K562 (cell line): Measurements from ENCODE around the gene GULP1. TPM values are rescaled to one million over a fixed set of nuclear protein-coding genes. Genes with fewer than 3 reads are reported as not detected.

Source experiments
- ATF4 ChIP-seq: fragments of 450-650 bp; formaldehyde crosslinking; IDR thresholded peaks from 2 replicates; pipeline ENCODE4 v1.4.0; 2022; ENCODE audit warnings: mild to moderate bottlenecking, moderate library complexity
- BDP1 ChIP-seq: IDR thresholded peaks from 3 replicates; pipeline ENCODE4 v1.6.1; 2011; ENCODE audit not compliant: insufficient read length, insufficient read depth
- FOSL1 ChIP-seq: fragments of 200-800 bp; sonication (Bioruptor generic); conservative IDR thresholded peaks from 2 replicates; pipeline ENCODE4 v1.6.1; 2016; ENCODE audit warnings: missing genetic modification characterization, missing compliant biosample characterization
- HDAC3 ChIP-seq: fragments of 450-650 bp; IDR thresholded peaks from 2 replicates; pipeline ENCODE4 v1.6.1; 2018; ENCODE audit warnings: borderline replicate concordance, mild to moderate bottlenecking, moderate library complexity; ENCODE audit not compliant: partially characterized antibody
- HNRNPL ChIP-seq: fragments of 200-400 bp; formaldehyde crosslinking; IDR thresholded peaks from 2 replicates; pipeline ENCODE4 v1.6.1; 2017; ENCODE audit warnings: low read depth, mild to moderate bottlenecking, low read length
- MEF2A ChIP-seq: IDR thresholded peaks from 2 replicates; pipeline ENCODE4 v1.6.1; 2011; ENCODE audit warnings: low read depth, mild to moderate bottlenecking, low read length, moderate library complexity; ENCODE audit not compliant: control insufficient read depth
- NCOR1 ChIP-seq: fragments of 450-650 bp; IDR thresholded peaks from 2 replicates; pipeline ENCODE4 v1.6.1; 2016; ENCODE audit warnings: mild to moderate bottlenecking, moderate library complexity
- NR4A1 ChIP-seq, 2 experiments: fragments of 250-450 bp in 1 of 2; fragments of 450-650 bp in 1 of 2; sonication (Bioruptor Pico) in 1 of 2; IDR thresholded peaks; 2 replicates each; pipeline versions ENCODE4 v1.4.0 to v1.6.1; 2016 to 2020; ENCODE audit warnings: mild to moderate bottlenecking in 2 of 2, missing compliant biosample characterization in 1 of 2, missing genetic modification characterization in 1 of 2, moderate library complexity in 1 of 2
- TCF15 ChIP-seq: fragments of 250-450 bp; sonication (Bioruptor Pico); IDR thresholded peaks from 2 replicates; pipeline ENCODE4 v1.8.0; 2022; ENCODE audit warnings: moderate library complexity, mild to moderate bottlenecking, inconsistent platforms
- ZFX ChIP-seq: sonication (generic); formaldehyde crosslinking; IDR thresholded peaks from 2 replicates; pipeline ENCODE4 v1.8.0; 2022; ENCODE audit warnings: mild to moderate bottlenecking, missing genetic modification reagents, moderate library complexity
- ZNF277 ChIP-seq: fragments of 250-450 bp; sonication (Bioruptor Pico); IDR thresholded peaks from 2 replicates; pipeline ENCODE4 v1.8.0; 2022; ENCODE audit warnings: inconsistent platforms, mild to moderate bottlenecking, moderate library complexity, borderline replicate concordance
- polyA plus RNA-seq, 8 experiments: library from polyadenylated mRNA; depleted of rRNA in 4 of 8; stranded (reverse) in 5 of 8; unstranded in 3 of 8; fragments of >200 nt; fragmentation: Nextera tagmentation in 2 of 8; fragmentation: Illumina TruSeq in 1 of 8; extraction: Ambion mirVana in 2 of 8; extraction: Trizol in 1 of 8; gene quantifications; 2 replicates each; pipeline versions ENCODE4 v1.2.1 to v1.2.3, GENCODE V29; 2011 to 2014; ENCODE audit warnings: inconsistent platforms in 1 of 8, missing spikeins in 1 of 8
- total RNA-seq, 7 experiments: library from RNA; depleted of rRNA in 6 of 7; stranded (reverse); fragments of >200 nt in 6 of 7; fragmentation: Illumina TruSeq in 2 of 7; extraction: Trizol in 2 of 7; gene quantifications; 2 replicates each; pipeline versions ENCODE4 v1.2.1 to v1.2.3, GENCODE V29; 2011 to 2021; ENCODE audit warnings: low replicate concordance in 1 of 7
- TF ChIP-seq, protein P1 (sequence below): fragments of 200-600 bp; sonication (generic); IDR thresholded peaks from one replicate; pipeline ENCODE4 v1.6.1; 2012; ENCODE audit warnings: mild to moderate bottlenecking, low read depth, low read length, inconsistent platforms
- TF ChIP-seq, protein P2 (sequence below): fragments of 450-650 bp; conservative IDR thresholded peaks from 2 replicates; pipeline ENCODE4 v1.6.1; 2016; ENCODE audit warnings: missing genetic modification characterization, low read depth, mild to moderate bottlenecking, missing compliant biosample characterization, moderate library complexity

The GULP1 gene
- total and polyA plus RNA-seq, 9 of the 15 experiments (the other 6 are each of a cell fraction or from before 2014, with no cell fraction given), result 8.5 to 25.3 (median 19.5) TPM

DNA sequence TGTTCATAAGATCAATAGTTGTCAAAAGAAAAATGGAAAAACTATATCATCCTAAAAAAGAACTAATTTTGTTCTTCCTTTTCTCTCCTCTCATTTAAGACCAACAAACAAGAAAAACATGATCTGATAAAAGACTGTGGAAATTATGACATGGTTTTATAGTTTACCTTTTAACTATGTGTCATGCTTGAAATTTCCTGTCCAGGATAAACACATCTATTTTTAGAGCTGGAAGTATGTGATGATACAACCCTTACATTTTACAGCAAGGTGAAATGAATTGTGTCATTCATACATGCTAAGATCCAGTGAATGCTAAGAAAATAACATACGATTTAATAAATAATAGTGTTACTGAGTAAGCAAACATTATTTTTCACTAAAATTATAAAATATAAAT is 89.9 kb downstream of the GULP1 start (continued):
- TF ChIP-seq, protein P1, sequence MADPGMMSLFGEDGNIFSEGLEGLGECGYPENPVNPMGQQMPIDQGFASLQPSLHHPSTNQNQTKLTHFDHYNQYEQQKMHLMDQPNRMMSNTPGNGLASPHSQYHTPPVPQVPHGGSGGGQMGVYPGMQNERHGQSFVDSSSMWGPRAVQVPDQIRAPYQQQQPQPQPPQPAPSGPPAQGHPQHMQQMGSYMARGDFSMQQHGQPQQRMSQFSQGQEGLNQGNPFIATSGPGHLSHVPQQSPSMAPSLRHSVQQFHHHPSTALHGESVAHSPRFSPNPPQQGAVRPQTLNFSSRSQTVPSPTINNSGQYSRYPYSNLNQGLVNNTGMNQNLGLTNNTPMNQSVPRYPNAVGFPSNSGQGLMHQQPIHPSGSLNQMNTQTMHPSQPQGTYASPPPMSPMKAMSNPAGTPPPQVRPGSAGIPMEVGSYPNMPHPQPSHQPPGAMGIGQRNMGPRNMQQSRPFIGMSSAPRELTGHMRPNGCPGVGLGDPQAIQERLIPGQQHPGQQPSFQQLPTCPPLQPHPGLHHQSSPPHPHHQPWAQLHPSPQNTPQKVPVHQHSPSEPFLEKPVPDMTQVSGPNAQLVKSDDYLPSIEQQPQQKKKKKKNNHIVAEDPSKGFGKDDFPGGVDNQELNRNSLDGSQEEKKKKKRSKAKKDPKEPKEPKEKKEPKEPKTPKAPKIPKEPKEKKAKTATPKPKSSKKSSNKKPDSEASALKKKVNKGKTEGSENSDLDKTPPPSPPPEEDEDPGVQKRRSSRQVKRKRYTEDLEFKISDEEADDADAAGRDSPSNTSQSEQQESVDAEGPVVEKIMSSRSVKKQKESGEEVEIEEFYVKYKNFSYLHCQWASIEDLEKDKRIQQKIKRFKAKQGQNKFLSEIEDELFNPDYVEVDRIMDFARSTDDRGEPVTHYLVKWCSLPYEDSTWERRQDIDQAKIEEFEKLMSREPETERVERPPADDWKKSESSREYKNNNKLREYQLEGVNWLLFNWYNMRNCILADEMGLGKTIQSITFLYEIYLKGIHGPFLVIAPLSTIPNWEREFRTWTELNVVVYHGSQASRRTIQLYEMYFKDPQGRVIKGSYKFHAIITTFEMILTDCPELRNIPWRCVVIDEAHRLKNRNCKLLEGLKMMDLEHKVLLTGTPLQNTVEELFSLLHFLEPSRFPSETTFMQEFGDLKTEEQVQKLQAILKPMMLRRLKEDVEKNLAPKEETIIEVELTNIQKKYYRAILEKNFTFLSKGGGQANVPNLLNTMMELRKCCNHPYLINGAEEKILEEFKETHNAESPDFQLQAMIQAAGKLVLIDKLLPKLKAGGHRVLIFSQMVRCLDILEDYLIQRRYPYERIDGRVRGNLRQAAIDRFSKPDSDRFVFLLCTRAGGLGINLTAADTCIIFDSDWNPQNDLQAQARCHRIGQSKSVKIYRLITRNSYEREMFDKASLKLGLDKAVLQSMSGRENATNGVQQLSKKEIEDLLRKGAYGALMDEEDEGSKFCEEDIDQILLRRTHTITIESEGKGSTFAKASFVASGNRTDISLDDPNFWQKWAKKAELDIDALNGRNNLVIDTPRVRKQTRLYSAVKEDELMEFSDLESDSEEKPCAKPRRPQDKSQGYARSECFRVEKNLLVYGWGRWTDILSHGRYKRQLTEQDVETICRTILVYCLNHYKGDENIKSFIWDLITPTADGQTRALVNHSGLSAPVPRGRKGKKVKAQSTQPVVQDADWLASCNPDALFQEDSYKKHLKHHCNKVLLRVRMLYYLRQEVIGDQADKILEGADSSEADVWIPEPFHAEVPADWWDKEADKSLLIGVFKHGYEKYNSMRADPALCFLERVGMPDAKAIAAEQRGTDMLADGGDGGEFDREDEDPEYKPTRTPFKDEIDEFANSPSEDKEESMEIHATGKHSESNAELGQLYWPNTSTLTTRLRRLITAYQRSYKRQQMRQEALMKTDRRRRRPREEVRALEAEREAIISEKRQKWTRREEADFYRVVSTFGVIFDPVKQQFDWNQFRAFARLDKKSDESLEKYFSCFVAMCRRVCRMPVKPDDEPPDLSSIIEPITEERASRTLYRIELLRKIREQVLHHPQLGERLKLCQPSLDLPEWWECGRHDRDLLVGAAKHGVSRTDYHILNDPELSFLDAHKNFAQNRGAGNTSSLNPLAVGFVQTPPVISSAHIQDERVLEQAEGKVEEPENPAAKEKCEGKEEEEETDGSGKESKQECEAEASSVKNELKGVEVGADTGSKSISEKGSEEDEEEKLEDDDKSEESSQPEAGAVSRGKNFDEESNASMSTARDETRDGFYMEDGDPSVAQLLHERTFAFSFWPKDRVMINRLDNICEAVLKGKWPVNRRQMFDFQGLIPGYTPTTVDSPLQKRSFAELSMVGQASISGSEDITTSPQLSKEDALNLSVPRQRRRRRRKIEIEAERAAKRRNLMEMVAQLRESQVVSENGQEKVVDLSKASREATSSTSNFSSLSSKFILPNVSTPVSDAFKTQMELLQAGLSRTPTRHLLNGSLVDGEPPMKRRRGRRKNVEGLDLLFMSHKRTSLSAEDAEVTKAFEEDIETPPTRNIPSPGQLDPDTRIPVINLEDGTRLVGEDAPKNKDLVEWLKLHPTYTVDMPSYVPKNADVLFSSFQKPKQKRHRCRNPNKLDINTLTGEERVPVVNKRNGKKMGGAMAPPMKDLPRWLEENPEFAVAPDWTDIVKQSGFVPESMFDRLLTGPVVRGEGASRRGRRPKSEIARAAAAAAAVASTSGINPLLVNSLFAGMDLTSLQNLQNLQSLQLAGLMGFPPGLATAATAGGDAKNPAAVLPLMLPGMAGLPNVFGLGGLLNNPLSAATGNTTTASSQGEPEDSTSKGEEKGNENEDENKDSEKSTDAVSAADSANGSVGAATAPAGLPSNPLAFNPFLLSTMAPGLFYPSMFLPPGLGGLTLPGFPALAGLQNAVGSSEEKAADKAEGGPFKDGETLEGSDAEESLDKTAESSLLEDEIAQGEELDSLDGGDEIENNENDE, result no peak
- TF ChIP-seq, protein P2, sequence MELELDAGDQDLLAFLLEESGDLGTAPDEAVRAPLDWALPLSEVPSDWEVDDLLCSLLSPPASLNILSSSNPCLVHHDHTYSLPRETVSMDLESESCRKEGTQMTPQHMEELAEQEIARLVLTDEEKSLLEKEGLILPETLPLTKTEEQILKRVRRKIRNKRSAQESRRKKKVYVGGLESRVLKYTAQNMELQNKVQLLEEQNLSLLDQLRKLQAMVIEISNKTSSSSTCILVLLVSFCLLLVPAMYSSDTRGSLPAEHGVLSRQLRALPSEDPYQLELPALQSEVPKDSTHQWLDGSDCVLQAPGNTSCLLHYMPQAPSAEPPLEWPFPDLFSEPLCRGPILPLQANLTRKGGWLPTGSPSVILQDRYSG (tag), result no peak
- no peak for TF ChIP-seq ZNF277
- TF ChIP-seq HDAC3, result no peak
- TF ChIP-seq NCOR1, result no peak
- TF ChIP-seq ATF4, result no peak
- TF ChIP-seq HNRNPL, result no peak
- peak; percentile 59 for TF ChIP-seq FOSL1 (tag)
- no peak for TF ChIP-seq ZFX
- no peak for TF ChIP-seq BDP1
- no peak for TF ChIP-seq TCF15 (CRISPR knock-in tag)
- no peak for TF ChIP-seq NR4A1 (CRISPR knock-in tag; IDR thresholded peaks at IDR 0.05)
- no peak for TF ChIP-seq NR4A1 (tag; IDR thresholded peaks at IDR 0.05)
- peak; percentile 33; the same call in 1 of the 2 replicates for TF ChIP-seq MEF2A
